ENCODE results near the gene CDC6. TPM values are rescaled to one million over a fixed set of nuclear protein-coding genes. Genes with fewer than 3 reads are reported as not detected.

The CDC6 gene
- total and polyA plus RNA-seq, 2 of the 8 experiments (the other 6 are each of a cell fraction or from before 2014, with no cell fraction given): 50.5 to 140 TPM

DNA sequence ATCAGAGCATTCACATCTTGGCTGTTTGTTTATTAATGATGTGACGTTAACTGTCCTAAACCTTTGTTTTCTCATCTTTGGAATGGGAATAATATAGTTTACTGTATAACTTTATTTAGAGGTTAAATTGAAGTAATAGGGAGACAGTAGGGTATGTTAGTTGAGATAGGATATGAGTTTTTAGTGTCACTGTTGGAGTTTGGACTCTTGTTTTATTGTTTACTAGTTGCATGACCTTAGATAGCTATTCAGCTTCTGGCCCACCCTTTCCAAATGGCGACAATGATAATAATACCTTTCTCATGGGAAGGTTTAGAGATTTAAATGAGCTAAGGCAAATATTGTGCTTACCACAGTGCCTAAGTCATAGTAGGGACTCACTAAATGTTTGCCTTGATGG is 28.2 kb upstream of the CDC6 start:
- WGBS, 2 experiments (ENCODE audit: extremely low coverage in 1 of 2, insufficient coverage in 1 of 2, insufficient read length in 1 of 2, insufficient replicate concordance in 2 of 2, low coverage in 1 of 2, low lambda C conversion rate in 2 of 2, missing lambda C conversion rate in 1 of 2): 87% methylated on average over 2 of the region's 2 CpGs; no CpG with 5 or more reads in 1 of the 2 experiments
- TF ChIP-seq POLR2AphosphoS5 (IDR thresholded peaks at IDR 0.05; ENCODE audit: low read depth, low read length): no peak
- no peak for TF ChIP-seq ASH2L (IDR thresholded peaks at IDR 0.05; ENCODE audit: low read length)
- TF ChIP-seq EGR1 (IDR thresholded peaks at IDR 0.05; ENCODE audit: borderline replicate concordance, low read depth, low read length): no peak
- TF ChIP-seq EZH2 (IDR thresholded peaks at IDR 0.05; ENCODE audit: low read depth, low read length, severe bottlenecking): no peak
- TF ChIP-seq BCL11A (IDR thresholded peaks at IDR 0.05; ENCODE audit: low read depth in 2 of 2, low read length in 2 of 2): no peak
- TF ChIP-seq SRF (IDR thresholded peaks at IDR 0.05; ENCODE audit: low read depth, low read length): no peak
- no peak for TF ChIP-seq CREB1 (IDR thresholded peaks at IDR 0.05)
- TF ChIP-seq RAD21 (IDR thresholded peaks at IDR 0.05 in 1 of 2, conservative IDR thresholded peaks at IDR 0.05 in 1 of 2; ENCODE audit: low read depth in 2 of 2, low read length in 2 of 2): no peak
- Histone ChIP-seq H3K4me3 (ENCODE audit: extremely low read depth in 1 of 4, insufficient read depth in 2 of 4, low read depth in 3 of 4, low read length in 4 of 4) (no peak overlapping the region), H3K56ac (replicated peaks; ENCODE audit: insufficient read length, low read depth, low read length) (no peak overlapping the region), H3K4me2 (ENCODE audit: insufficient read depth in 1 of 2, low read depth in 2 of 2, low read length in 2 of 2) (no peak overlapping the region), H3K9me3 (ENCODE audit: insufficient read depth in 2 of 2, low read depth in 1 of 2, low read length in 1 of 2) (no peaks in the 10 kb centered on the region), H3K23ac (ENCODE audit: insufficient read length) (no peak overlapping the region), H4K91ac (replicated peaks; ENCODE audit: insufficient read length, low read length) (no peak overlapping the region), H3K79me2 (ENCODE audit: control insufficient read depth in 1 of 2, insufficient read depth in 2 of 2, low read length in 2 of 2) (no peaks in the 10 kb centered on the region), H2BK5ac (ENCODE audit: low read depth, low read length) (no peak overlapping the region), H2BK15ac (ENCODE audit: low read length) (no peak overlapping the region), H3K9ac (replicated peaks in 1 of 4; ENCODE audit: extremely low read depth in 1 of 4, low read depth in 3 of 4, low read length in 3 of 4) (no peak overlapping the region), H2AK5ac (ENCODE audit: low read depth, low read length) (no peak overlapping the region), H4K5ac (ENCODE audit: insufficient read length, low read depth, low read length) (no peak overlapping the region), H2AFZ (ENCODE audit: low read length) (no peak overlapping the region), H3K23me2 (ENCODE audit: low read depth, low read length) (no peaks in the 10 kb centered on the region), H2BK12ac (ENCODE audit: low read depth, low read length) (no peak overlapping the region), H3K18ac (ENCODE audit: extremely low read depth, low read length) (no peak overlapping the region), H3K27me3 (replicated peaks in 1 of 4; ENCODE audit: control insufficient read depth in 3 of 4, extremely low read depth in 1 of 4, insufficient read depth in 3 of 4, low read length in 3 of 4) (no peaks in the 10 kb centered on the region), H4K8ac (ENCODE audit: extremely low read depth, insufficient read depth, low read length) (no peak overlapping the region), H2BK20ac (ENCODE audit: low read length) (no peak overlapping the region), H3K79me1 (ENCODE audit: low read depth, low read length) (no peaks in the 10 kb centered on the region), H3K4me1 (replicated peaks in 1 of 4; ENCODE audit: control insufficient read depth in 3 of 4, insufficient read depth in 4 of 4, low read length in 3 of 4) (no peaks in the 10 kb centered on the region), H3K27ac (ENCODE audit: low read depth, low read length) (no peak overlapping the region), H2BK120ac (replicated peaks; ENCODE audit: low read depth, low read length) (no peak overlapping the region), H3K4ac (replicated peaks; ENCODE audit: insufficient read length, low read depth, low read length) (no peak overlapping the region), H3K14ac (ENCODE audit: insufficient read length) (no peak overlapping the region), H4K20me1 (replicated peaks in 1 of 2; ENCODE audit: control insufficient read depth in 1 of 2, insufficient read depth in 2 of 2, low read length in 2 of 2) (peaks cover 0 to 3% of the 10 kb centered on the region in 2 experiments), H3K36me3 (ENCODE audit: control insufficient read depth in 2 of 4, insufficient read depth in 4 of 4, low read length in 3 of 4) (peaks cover 5 to 31% (median 11%) of the 10 kb centered on the region in 4 experiments; a peak in 5 of 8 replicates)
- FAIRE-seq (no peak), DNase-seq (ENCODE audit: low read depth in 1 of 2, low spot score in 2 of 2) (no peak)
- ChIA-PET CTCF (ENCODE audit: partially characterized antibody) (interaction anchor here (1.2 kb wide), 2 partner anchors 47 to 57 kb away, joined by 3 to 4 read pairs; no protein-coding TSS in a partner anchor), POLR2A (ENCODE audit: partially characterized antibody) (interaction anchor here (3.1 kb wide), 1 partner anchor 13 kb away, joined by 11 read pairs; no protein-coding TSS in a partner anchor)
